Measurements from ENCODE around the gene ADCYAP1R1. TPM values are rescaled to one million over a fixed set of nuclear protein-coding genes. Genes with fewer than 3 reads are reported as not detected.

Gene ADCYAP1R1
- total and polyA plus RNA-seq, 2 of the 8 experiments (the other 6 are each of a cell fraction or from before 2014, with no cell fraction given): 14.4 to 14.6 TPM

- Histone ChIP-seq H4K8ac (ENCODE audit: extremely low read depth, insufficient read depth, low read length) (peak overlapping the region; percentile 3; the same call in 1 of the 2 replicates), H2BK120ac (replicated peaks; ENCODE audit: low read depth, low read length) (no peak overlapping the region), H2BK20ac (ENCODE audit: low read length) (no peak overlapping the region), H2AK5ac (ENCODE audit: low read depth, low read length) (peak overlapping the region; percentile 70; the same call in 1 of the 2 replicates), H3K14ac (ENCODE audit: insufficient read length) (no peak overlapping the region), H3K56ac (replicated peaks; ENCODE audit: insufficient read length, low read depth, low read length) (no peak overlapping the region), H3K4me2 (ENCODE audit: insufficient read depth in 1 of 2, low read depth in 2 of 2, low read length in 2 of 2) (no peak overlapping the region), H3K79me2 (ENCODE audit: control insufficient read depth in 1 of 2, insufficient read depth in 2 of 2, low read length in 2 of 2) (peaks cover 0 to 3% of the 10 kb centered on the region in 2 experiments; a peak in 1 of 4 replicates), H3K4me1 (replicated peaks in 1 of 4; ENCODE audit: control insufficient read depth in 3 of 4, insufficient read depth in 4 of 4, low read length in 3 of 4) (peaks cover 0 to 18% (median 8%) of the 10 kb centered on the region in 4 experiments; a peak in 6 of 7 replicates), H3K79me1 (ENCODE audit: low read depth, low read length) (0 out of 2 replicates have a peak, but pooled peaks cover 2% of the 10 kb centered on the region), H3K9ac (replicated peaks in 1 of 4; ENCODE audit: extremely low read depth in 1 of 4, low read depth in 3 of 4, low read length in 3 of 4) (no peak overlapping the region), H3K18ac (ENCODE audit: extremely low read depth, low read length) (no peak overlapping the region), H2BK15ac (ENCODE audit: low read length) (0 out of 2 replicates have a peak overlapping the region, but pooled peaks have one; percentile 83), H3K4ac (replicated peaks; ENCODE audit: insufficient read length, low read depth, low read length) (no peak overlapping the region), H4K5ac (ENCODE audit: insufficient read length, low read depth, low read length) (no peak overlapping the region), H3K36me3 (ENCODE audit: control insufficient read depth in 2 of 4, insufficient read depth in 4 of 4, low read length in 3 of 4) (no peaks in the 10 kb centered on the region), H2AFZ (ENCODE audit: low read length) (no peak overlapping the region), H3K4me3 (ENCODE audit: extremely low read depth in 1 of 4, insufficient read depth in 2 of 4, low read depth in 3 of 4, low read length in 4 of 4) (no peak overlapping the region), H3K27ac (ENCODE audit: low read depth, low read length) (no peak overlapping the region), H2BK12ac (ENCODE audit: low read depth, low read length) (0 out of 2 replicates have a peak overlapping the region, but pooled peaks have one; percentile 27), H2BK5ac (ENCODE audit: low read depth, low read length) (no peak overlapping the region), H4K91ac (replicated peaks; ENCODE audit: insufficient read length, low read length) (no peak overlapping the region), H3K9me3 (ENCODE audit: insufficient read depth in 2 of 2, low read depth in 1 of 2, low read length in 1 of 2) (no peaks in the 10 kb centered on the region), H3K27me3 (replicated peaks in 1 of 4; ENCODE audit: control insufficient read depth in 3 of 4, extremely low read depth in 1 of 4, insufficient read depth in 3 of 4, low read length in 3 of 4) (peaks cover 3 to 21% (median 18%) of the 10 kb centered on the region in 4 experiments; a peak in 6 of 7 replicates), H3K23ac (ENCODE audit: insufficient read length) (no peak overlapping the region), H4K20me1 (replicated peaks in 1 of 2; ENCODE audit: control insufficient read depth in 1 of 2, insufficient read depth in 2 of 2, low read length in 2 of 2) (peaks cover 3 to 16% of the 10 kb centered on the region in 2 experiments), H3K23me2 (ENCODE audit: low read depth, low read length) (peaks cover 11% of the 10 kb centered on the region; the same call in 1 of the 2 replicates)
- TF ChIP-seq RAD21 (IDR thresholded peaks at IDR 0.05 in 1 of 2, conservative IDR thresholded peaks at IDR 0.05 in 1 of 2; ENCODE audit: low read depth in 2 of 2, low read length in 2 of 2): peak in 1 of 2 experiments; percentile 16; a peak in 1 of 4 replicates
- peak in 2 of 3 experiments; percentile 37 to 64; a peak in 3 of 4 replicates for TF ChIP-seq CTCF (IDR thresholded peaks at IDR 0.05; ENCODE audit: control extremely low read depth in 1 of 3, insufficient read depth in 1 of 3, low read depth in 1 of 3, low read length in 3 of 3)
- no peak for TF ChIP-seq SUZ12 (IDR thresholded peaks at IDR 0.05; ENCODE audit: low read length)
- TF ChIP-seq CBX8 (IDR thresholded peaks at IDR 0.05; ENCODE audit: borderline replicate concordance, low read depth, low read length): no peak
- TF ChIP-seq NRF1 (IDR thresholded peaks at IDR 0.05; ENCODE audit: low read depth, low read length): no peak
- CTCF ChIA-PET (ENCODE audit: partially characterized antibody): interaction anchor here (0.6 to 52.0 kb wide), 28 partner anchors 2 to 290 kb away, joined by 3 to 880 read pairs (median 4); partner anchors contain the start of gene ADCYAP1R1
- DNase-seq (ENCODE audit: low read depth in 1 of 2, low spot score in 2 of 2) (peak in 1 of 2 experiments; percentile 58), FAIRE-seq (no peak)
- 74 to 100% methylated on average over 3 to 10 of the region's 10 CpGs for WGBS, 2 experiments (ENCODE audit: extremely low coverage in 1 of 2, insufficient coverage in 1 of 2, insufficient read length in 1 of 2, insufficient replicate concordance in 2 of 2, low coverage in 1 of 2, low lambda C conversion rate in 2 of 2, missing lambda C conversion rate in 1 of 2)
- POLR2A ChIA-PET (ENCODE audit: partially characterized antibody): interaction anchor here (0.7 to 1.3 kb wide), 4 partner anchors 12 to 73 kb away, joined by 3 read pairs; no protein-coding TSS in a partner anchor
Observed at GRCh38 chr7:31056775-31057346, 4.8 kb downstream of the ADCYAP1R1 start.
